Tibial artery (tissue), 4 donors: ENCODE measurements around the gene ZNF470.

Experiments used
- DNase-seq, 2 donors: peaks; one replicate each; pipeline ENCODE4 v3.0.0-alpha.2; 2019
- H3K27ac ChIP-seq, 2 donors: fragments of 200-600 bp; sonication (generic) in 1 of 2; 1 replicate in 1 of 2; 2 replicates in 1 of 2; pipeline ENCODE4 v1.5.1; 2018 to 2019; ENCODE audit warnings: mild to moderate bottlenecking in 1 of 2
- H3K27me3 ChIP-seq, 2 donors: fragments of 200-600 bp; sonication (generic) in 1 of 2; one replicate each; pipeline versions ENCODE4 v1.5.1 to v1.6.0; 2016 to 2019
- H3K36me3 ChIP-seq, 3 donors: fragments of 200-600 bp; sonication (generic) in 2 of 3; one replicate each; pipeline ENCODE4 v1.5.1; 2016 to 2019; ENCODE audit warnings: mild to moderate bottlenecking in 2 of 3
- H3K4me1 ChIP-seq, 4 donors: fragments of 200-600 bp; sonication (generic) in 2 of 4; 1 replicate in 3 of 4; 2 replicates in 1 of 4; pipeline ENCODE4 v1.5.1; 2016 to 2019
- H3K4me3 ChIP-seq, 2 donors: fragments of 200-600 bp; sonication (generic) in 1 of 2; 1 replicate in 1 of 2; 2 replicates in 1 of 2; pipeline ENCODE4 v1.5.1; 2018 to 2019; ENCODE audit warnings: mild to moderate bottlenecking in 2 of 2
- H3K9me3 ChIP-seq, 3 donors: fragments of 200-600 bp; sonication (generic) in 1 of 3; one replicate each; pipeline ENCODE4 v1.5.1; 2016 to 2019
- CTCF ChIP-seq, 2 experiments: fragments of 200-600 bp in 1 of 2; fragments of 450-650 bp in 1 of 2; IDR thresholded peaks; one replicate each; pipeline ENCODE4 v1.5.1; 2017 to 2019; ENCODE audit warnings: antibody characterized with exemption in 2 of 2, mild to moderate bottlenecking in 1 of 2, moderate library complexity in 1 of 2
- intact Hi-C: fragments of 100-400 bp; cut with DNase I; formaldehyde crosslinking; loops from one replicate; pipeline ENCODE4 v1.15.0; 2023; ENCODE audit warnings: low total_unique reads

Gene ZNF470

GRCh38 chr19:56572589-56572988 is 5.3 kb downstream of the ZNF470 start:
- peaks cover 0 to 8% (median 7%) of the 10 kb centered on the region in 4 donors for H3K4me1 ChIP-seq
- H3K9me3 ChIP-seq, result peaks cover 16 to 95% (median 80%) of the 10 kb centered on the region in 3 donors
- peaks cover 87 to 90% (median 88%) of the 10 kb centered on the region in 3 donors for H3K36me3 ChIP-seq
- no peak overlapping the region for H3K4me3 ChIP-seq
- intact Hi-C loops, result no loop called here
- no peak for TF ChIP-seq CTCF (IDR thresholded peaks at IDR 0.05)
- DNase-seq, result no peak
- H3K27me3 ChIP-seq, result no peaks in the 10 kb centered on the region
- no peak overlapping the region for H3K27ac ChIP-seq

GRCh38 chr19:56573914-56574313 is 6.6 kb downstream of the ZNF470 start:
- peaks cover 98% of the 10 kb centered on the region in 3 donors for H3K36me3 ChIP-seq
- intact Hi-C loops, result no loop called here
- DNase-seq, result no peak
- H3K27me3 ChIP-seq, result no peaks in the 10 kb centered on the region
- peaks cover 21 to 98% (median 86%) of the 10 kb centered on the region in 3 donors for H3K9me3 ChIP-seq
- no peaks in the 10 kb centered on the region for H3K4me1 ChIP-seq
- no peak overlapping the region for H3K4me3 ChIP-seq
- TF ChIP-seq CTCF (IDR thresholded peaks at IDR 0.05), result no peak
- no peak overlapping the region for H3K27ac ChIP-seq

GRCh38 chr19:56577719-56578602 is 10.7 kb downstream of the ZNF470 start:
- no peak for DNase-seq
- H3K27me3 ChIP-seq, result no peaks in the 10 kb centered on the region
- peaks cover 29 to 100% (median 98%) of the 10 kb centered on the region in 3 donors for H3K9me3 ChIP-seq
- no peak overlapping the region for H3K4me3 ChIP-seq
- H3K27ac ChIP-seq, result no peak overlapping the region
- H3K36me3 ChIP-seq, result peaks cover 65 to 98% (median 96%) of the 10 kb centered on the region in 3 donors
- TF ChIP-seq CTCF (IDR thresholded peaks at IDR 0.05), result no peak
- no peaks in the 10 kb centered on the region for H3K4me1 ChIP-seq
- intact Hi-C loops, result no loop called here

- intact Hi-C loops, result loop anchor here (10.0 kb wide), 1 partner anchor 90 kb away; the partner anchor contains the start of gene ZNF471
- H3K4me3 ChIP-seq, result peak overlapping the region; percentile 97 to 98
- peak overlapping the region; percentile 78 to 88 for H3K27ac ChIP-seq
- peaks cover 0 to 13% (median 7%) of the 10 kb centered on the region in 4 donors for H3K4me1 ChIP-seq
- peaks cover 0 to 3% (median 0%) of the 10 kb centered on the region in 3 donors for H3K9me3 ChIP-seq
- no peak for DNase-seq
- peaks cover 0 to 22% (median 13%) of the 10 kb centered on the region in 3 donors for H3K36me3 ChIP-seq
- H3K27me3 ChIP-seq, result no peaks in the 10 kb centered on the region
- TF ChIP-seq CTCF (IDR thresholded peaks at IDR 0.05), result no peak
Measured at GRCh38 chr19:56594446-56594782, 27.1 kb downstream of the ZNF470 start.

- no peak for TF ChIP-seq CTCF (IDR thresholded peaks at IDR 0.05)
- Histone ChIP-seq H3K4me1 (peaks cover 0 to 13% (median 7%) of the 10 kb centered on the region in 4 donors), H3K4me3 (peak within 1 kb of the TSS; percentile 97 to 98), H3K9me3 (peaks cover 0 to 3% (median 0%) of the 10 kb centered on the region in 3 donors), H3K27me3 (no peaks in the 10 kb centered on the region), H3K36me3 (peaks cover 0 to 22% (median 13%) of the 10 kb centered on the region in 3 donors), H3K27ac (peak within 1 kb of the TSS; percentile 78 to 88)
- intact Hi-C loops, result loop anchor here (10.0 kb wide), 1 partner anchor 90 kb away; the partner anchor contains the start of gene ZNF471
- DNase-seq, result peak; percentile 82 to 93
Measured at GRCh38 chr19:56594783-56595547, 27.7 kb downstream of the ZNF470 start, which contains the start of gene ZNF71. Gene ZNF71 (plus strand): TSS chr19:56595302. CDS start chr19:56601559, 6,257 bp downstream.
